NB4 (cell line): Measurements from ENCODE around the gene RAI1.

Source experiments
- DNase-seq: peaks from one replicate; pipeline ENCODE4 v3.0.0; 2010; ENCODE audit warnings: low read depth
- H3K4me3 ChIP-seq: one replicate; pipeline ENCODE4 v1.5.1; 2011; ENCODE audit warnings: mild to moderate bottlenecking, low read depth, low read length, moderate library complexity
- CTCF ChIP-seq: IDR thresholded peaks from one replicate; pipeline ENCODE4 v1.5.1; 2012; ENCODE audit warnings: low read depth, low read length
- MAX ChIP-seq: IDR thresholded peaks from 2 replicates; pipeline ENCODE4 v1.6.1; 2011; ENCODE audit warnings: low read depth, low read length
- MYC ChIP-seq: IDR thresholded peaks from 2 replicates; pipeline ENCODE4 v1.6.1; 2011; ENCODE audit warnings: low read depth, low read length
- POLR2A ChIP-seq: IDR thresholded peaks from 2 replicates; pipeline ENCODE4 v1.6.1; 2011; ENCODE audit warnings: mild to moderate bottlenecking; ENCODE audit not compliant: insufficient read length; ENCODE audit errors: extremely low read depth

The RAI1 gene

DNA sequence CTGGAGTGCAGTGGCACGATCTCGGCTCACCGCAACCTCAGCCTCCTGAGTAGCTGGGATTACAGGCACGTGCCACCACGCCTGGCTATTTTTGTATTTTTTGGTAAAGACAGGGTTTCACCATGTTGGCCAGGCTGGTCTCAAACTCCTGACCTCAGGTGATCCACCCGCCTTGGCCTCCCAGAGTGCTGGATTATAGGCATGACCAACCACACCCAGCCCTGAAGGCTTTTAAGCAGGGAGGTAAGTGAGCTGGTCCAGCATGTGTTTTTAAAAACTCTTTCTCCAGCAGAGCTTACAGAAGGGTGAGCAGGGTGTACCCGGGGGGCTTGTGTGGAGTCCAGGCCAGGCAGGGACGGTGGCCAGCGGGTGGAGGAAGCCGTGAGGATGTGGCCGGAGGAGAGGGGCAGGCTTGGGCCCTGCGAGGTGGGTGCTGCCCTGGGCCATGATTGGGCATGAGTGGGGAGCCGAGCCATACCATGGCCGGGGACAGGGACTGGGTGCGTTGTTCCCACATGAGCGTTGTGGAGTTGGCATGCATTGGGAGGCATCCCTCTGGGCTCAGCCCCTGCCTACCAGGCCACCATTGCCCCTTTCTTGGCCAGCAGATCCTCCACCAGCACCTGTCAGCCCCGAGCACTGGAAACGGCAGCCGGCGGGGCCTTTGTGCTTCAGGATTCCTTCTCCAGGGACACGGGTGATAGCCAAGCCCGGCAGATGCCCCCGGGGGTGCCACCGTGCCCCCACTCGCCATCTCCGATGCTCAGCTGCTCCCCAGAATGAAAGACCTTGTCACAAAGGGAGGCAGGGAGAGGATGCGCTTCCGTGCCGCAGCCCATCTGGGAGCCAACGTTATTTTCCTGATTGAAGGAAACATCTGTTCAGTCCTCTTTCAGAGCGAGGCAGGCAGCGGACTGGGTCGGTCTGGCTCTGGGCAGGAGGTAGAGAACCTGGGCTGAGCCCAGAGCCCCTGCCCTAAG, 64.5 kb downstream of the RAI1 start:
- TF ChIP-seq POLR2A: no peak
- TF ChIP-seq MAX: no peak
- TF ChIP-seq MYC: no peak
- TF ChIP-seq CTCF: no peak

DNA sequence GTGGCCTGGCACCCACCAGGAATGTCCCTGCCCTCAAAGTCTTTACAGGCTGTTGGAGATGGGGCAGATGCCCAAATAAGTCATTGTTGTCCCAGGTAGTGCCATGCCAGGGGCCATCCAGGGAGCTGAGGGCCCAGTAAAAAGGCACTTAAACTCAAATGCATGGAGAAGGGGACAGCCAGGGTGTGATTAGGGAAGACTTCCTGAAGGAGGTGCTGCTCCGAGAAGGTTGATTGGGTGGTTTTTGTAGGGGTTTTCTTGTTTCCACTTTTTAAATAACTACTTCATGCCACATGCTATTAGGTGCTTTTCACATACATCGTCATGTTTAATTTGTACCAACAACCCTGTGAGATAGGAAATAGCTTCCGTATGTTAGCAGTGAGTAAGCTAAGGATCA, 66.9 kb downstream of the RAI1 start:
- H3K4me3 ChIP-seq: no peak overlapping the region
- DNase-seq: peak; percentile 33

More for the DNA sequence above, 64.5 kb downstream of the RAI1 start:
- no peak overlapping the region for H3K4me3 ChIP-seq
- no peak for DNase-seq

GRCh38 chr17:17748604-17749003, 67.3 kb downstream of the RAI1 start:
- TF ChIP-seq MYC: no peak
- TF ChIP-seq MAX: no peak
- no peak for TF ChIP-seq CTCF
- H3K4me3 ChIP-seq: no peak overlapping the region
- DNase-seq: no peak

More for the DNA sequence above, 66.9 kb downstream of the RAI1 start:
- no peak for TF ChIP-seq POLR2A
- no peak for TF ChIP-seq MYC
- no peak for TF ChIP-seq MAX
- TF ChIP-seq CTCF: no peak

- no peak for TF ChIP-seq MYC
- TF ChIP-seq MAX: no peak
- TF ChIP-seq CTCF: no peak
- TF ChIP-seq POLR2A: no peak
- peak; percentile 78 for DNase-seq
- H3K4me3 ChIP-seq: peak overlapping the region; percentile 21
Measured at GRCh38 chr17:17749025-17749772, 67.9 kb downstream of the RAI1 start.

GRCh38 chr17:17749921-17750320, 68.7 kb downstream of the RAI1 start:
- TF ChIP-seq MAX (peak; percentile 57), MYC (no peak)
- no peak overlapping the region for H3K4me3 ChIP-seq
- peak; percentile 76 for DNase-seq

DNA sequence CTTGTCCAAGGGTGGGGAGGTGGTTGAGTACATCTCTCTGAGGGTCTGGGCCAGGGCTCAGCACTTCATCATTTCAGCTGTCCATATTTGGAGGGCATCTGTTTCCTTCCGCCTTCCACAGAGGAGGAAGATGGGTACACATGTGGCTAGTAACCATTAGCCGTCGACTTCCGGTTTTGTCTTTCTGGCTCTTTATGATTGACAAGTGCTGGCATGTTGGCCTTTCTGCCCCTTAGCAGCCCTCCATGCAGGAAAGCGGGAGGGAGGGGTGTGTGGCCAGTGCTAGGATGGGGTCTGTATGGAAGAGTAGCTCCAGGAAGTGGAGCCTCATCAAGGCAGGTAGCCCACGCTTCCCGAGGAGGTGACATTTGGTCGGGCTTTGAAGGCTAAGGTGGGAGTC, 69.6 kb downstream of the RAI1 start:
- TF ChIP-seq CTCF (no peak), MAX (peak; percentile 74), POLR2A (no peak), MYC (peak; percentile 76; the same call in 1 of the 2 replicates)
- no peak overlapping the region for H3K4me3 ChIP-seq

More for the DNA sequence above, 69.6 kb downstream of the RAI1 start:
- DNase-seq: peak; percentile 85
